ENCODE measurements around the gene CYP2A7. TPM values are rescaled to one million over a fixed set of nuclear protein-coding genes. Genes with fewer than 3 reads are reported as not detected.
"Not testable (repeated sequence)": the region's sequence is repeated elsewhere in the genome, so short reads cannot be mapped to it uniquely, and the experiment has no call there.

The CYP2A7 gene
- total and polyA plus RNA-seq, 8 donors = 0.18 to 0.49 (median 0.34) TPM; not detected in 2

DNA sequence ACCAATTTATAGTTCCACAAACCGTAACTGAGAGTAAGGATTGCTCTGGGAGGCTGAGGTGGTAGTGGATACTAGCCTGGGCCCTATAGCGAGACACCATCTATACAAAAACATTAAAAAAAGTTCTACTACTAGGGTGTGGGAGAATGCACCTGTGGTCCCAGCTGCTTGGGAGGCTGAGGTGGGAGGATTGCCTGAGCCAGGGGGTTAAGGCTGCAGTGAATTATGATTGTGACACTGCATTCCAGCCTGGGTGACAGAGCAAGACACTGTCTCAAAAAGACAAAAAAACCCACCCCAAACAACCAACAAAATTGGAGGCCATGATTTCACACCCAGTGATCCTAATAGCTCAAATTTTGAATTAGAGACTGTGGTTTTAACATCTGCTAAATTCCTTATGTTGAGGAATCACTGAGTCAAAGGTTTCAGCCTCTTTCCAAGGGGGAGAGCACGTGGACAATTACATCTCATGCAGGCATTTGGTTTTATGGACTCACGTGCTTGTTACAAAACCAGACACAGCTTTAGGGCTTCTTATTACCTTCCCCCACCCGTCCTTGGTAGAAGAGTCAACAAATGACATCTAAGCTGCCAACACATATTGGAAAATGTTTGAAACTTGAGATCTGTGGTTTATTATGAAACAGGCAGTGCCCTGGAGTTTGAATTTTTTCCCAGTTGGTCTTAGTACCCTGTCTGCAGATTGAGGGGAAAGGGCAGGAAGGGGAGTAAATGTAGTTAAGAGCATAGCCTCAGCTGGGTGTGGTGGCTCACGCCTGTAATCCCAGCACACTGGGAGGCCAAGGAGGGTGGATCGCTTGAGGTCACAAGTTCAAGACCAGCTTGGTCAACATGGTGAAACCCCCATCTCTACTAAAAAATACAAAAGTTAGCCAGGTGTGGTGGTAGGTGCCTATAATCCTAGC, 50.3 kb downstream of the CYP2A7 start:
- Histone ChIP-seq H3K36me3 (peaks cover 0 to 4% of the 10 kb centered on the region in 2 donors), H3K27ac (peak overlapping the region in 1 of 2 donors; percentile 60), H3K27me3 (no peaks in the 10 kb centered on the region), H3K4me3 (no peak overlapping the region), H3K9me3 (no peaks in the 10 kb centered on the region), H3K4me1 (peaks cover 6 to 9% of the 10 kb centered on the region in 2 donors)
- DNase-seq (peak in 2 of 4 donors; percentile 34 to 64), ATAC-seq (peak; percentile 85)
- TF ChIP-seq, protein P1, sequence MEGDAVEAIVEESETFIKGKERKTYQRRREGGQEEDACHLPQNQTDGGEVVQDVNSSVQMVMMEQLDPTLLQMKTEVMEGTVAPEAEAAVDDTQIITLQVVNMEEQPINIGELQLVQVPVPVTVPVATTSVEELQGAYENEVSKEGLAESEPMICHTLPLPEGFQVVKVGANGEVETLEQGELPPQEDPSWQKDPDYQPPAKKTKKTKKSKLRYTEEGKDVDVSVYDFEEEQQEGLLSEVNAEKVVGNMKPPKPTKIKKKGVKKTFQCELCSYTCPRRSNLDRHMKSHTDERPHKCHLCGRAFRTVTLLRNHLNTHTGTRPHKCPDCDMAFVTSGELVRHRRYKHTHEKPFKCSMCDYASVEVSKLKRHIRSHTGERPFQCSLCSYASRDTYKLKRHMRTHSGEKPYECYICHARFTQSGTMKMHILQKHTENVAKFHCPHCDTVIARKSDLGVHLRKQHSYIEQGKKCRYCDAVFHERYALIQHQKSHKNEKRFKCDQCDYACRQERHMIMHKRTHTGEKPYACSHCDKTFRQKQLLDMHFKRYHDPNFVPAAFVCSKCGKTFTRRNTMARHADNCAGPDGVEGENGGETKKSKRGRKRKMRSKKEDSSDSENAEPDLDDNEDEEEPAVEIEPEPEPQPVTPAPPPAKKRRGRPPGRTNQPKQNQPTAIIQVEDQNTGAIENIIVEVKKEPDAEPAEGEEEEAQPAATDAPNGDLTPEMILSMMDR (IDR thresholded peaks at IDR 0.05) = no peak
- intact Hi-C loops (cut with DNase I) = no loop called here

DNA sequence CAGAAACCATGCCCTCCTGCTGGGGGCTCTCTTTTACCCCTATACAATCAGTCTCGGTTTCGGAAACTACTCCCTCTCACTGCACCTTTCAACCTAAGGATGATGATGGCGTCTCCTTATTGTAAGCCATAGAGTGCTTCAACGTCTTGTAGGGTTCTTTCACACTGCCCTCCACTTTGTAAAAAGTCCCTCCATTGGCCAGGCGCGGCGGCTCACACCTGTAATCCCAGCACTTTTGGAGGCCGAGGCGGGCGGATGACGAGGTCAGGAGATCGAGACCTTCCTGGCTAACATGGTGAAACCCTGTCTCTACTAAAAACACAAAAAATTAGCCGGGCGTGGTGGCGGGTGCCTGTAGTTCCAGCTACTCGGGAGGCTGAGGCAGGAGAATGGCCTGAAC, 51.3 kb downstream of the CYP2A7 start:
- H3K4me3 ChIP-seq; H3K9me3 ChIP-seq; intact Hi-C loops (cut with DNase I); ATAC-seq; H3K27me3 ChIP-seq; H3K27ac ChIP-seq; H3K36me3 ChIP-seq: not testable (repeated sequence)
- peaks cover 6 to 14% of the 10 kb centered on the region in 2 donors for H3K4me1 ChIP-seq
- DNase-seq = peak in 1 of 4 donors; percentile 43

DNA sequence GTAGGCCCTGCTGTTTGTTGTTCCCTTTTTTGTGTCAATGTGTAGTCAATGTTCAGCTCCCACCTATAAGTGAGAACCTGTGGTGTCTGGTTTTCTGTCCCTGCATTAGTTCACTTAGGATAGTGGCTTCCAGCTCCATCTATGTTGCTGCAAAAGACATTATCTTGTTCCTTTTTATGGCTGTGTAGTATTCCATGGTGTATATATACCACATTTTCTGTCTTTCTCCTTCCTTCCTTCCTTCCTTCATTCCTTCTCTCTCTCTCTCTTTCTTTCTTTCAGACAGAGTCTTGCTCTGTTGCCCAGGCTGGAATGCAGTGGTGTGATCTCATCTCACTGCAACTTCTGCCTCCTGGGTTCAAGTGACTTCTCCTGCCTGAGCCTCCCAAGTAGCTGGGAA, 52.8 kb downstream of the CYP2A7 start:
- intact Hi-C loops (cut with DNase I) = no loop called here
- H3K27me3 ChIP-seq = no peaks in the 10 kb centered on the region
- TF ChIP-seq, protein P1 (IDR thresholded peaks at IDR 0.05) = no peak
- no peaks in the 10 kb centered on the region for H3K9me3 ChIP-seq
- DNase-seq (no peak), ATAC-seq (no peak)
- H3K36me3 ChIP-seq = peaks cover 0 to 4% of the 10 kb centered on the region in 2 donors
- no peak overlapping the region for H3K4me3 ChIP-seq
- no peak overlapping the region for H3K27ac ChIP-seq
- peaks cover 6 to 22% of the 10 kb centered on the region in 2 donors for H3K4me1 ChIP-seq

DNA sequence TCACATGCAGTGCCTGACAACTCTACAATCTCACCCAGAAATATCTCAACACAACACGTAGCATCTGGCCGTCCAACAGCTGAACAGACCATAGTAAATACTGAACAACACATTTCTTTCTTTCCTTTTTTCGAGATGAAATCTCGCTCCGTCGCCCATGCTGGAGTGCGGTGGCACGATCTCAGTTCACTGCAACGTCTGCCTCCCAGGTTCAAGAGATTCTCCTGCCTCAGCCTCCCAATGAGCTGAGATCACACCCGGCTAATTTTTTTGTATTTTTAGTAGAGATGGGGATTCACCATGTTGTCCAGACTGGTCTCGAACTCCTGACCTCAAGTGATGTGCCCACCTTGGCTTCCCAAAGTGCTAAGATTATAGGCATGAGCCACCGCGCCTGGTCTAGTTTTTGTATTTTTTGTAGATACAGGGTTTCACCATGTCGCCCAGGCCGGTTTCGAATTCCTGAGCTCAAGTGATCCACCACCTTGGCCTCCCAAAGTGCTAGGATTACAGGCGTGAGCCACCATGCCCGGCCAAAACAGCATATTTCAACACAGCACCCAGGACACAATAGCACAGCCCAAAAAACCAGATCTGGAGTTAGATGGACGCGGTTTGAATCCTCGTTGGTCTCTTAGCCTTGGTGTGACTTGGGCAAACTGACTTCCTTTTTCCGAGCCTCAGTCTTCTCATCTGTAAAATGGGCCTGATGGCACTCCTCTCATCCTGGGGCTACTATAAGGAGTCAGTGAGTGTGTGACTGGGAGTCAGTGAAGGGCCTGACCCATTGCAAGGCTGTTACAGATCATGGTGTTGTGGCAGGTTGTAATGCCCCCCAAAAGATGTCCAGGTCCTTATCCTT, 54.4 kb downstream of the CYP2A7 start:
- Histone ChIP-seq H3K4me3 (no peak overlapping the region), H3K4me1 (peaks cover 7 to 37% of the 10 kb centered on the region in 2 donors), H3K27me3 (no peaks in the 10 kb centered on the region), H3K27ac (no peak overlapping the region), H3K36me3 (peaks cover 0 to 4% of the 10 kb centered on the region in 2 donors), H3K9me3 (no peaks in the 10 kb centered on the region)
- TF ChIP-seq, protein P1 (IDR thresholded peaks at IDR 0.05) = no peak
- DNase-seq = peak in 1 of 4 donors; percentile 30
- ATAC-seq = no peak
- intact Hi-C loops (cut with DNase I) = no loop called here

DNA sequence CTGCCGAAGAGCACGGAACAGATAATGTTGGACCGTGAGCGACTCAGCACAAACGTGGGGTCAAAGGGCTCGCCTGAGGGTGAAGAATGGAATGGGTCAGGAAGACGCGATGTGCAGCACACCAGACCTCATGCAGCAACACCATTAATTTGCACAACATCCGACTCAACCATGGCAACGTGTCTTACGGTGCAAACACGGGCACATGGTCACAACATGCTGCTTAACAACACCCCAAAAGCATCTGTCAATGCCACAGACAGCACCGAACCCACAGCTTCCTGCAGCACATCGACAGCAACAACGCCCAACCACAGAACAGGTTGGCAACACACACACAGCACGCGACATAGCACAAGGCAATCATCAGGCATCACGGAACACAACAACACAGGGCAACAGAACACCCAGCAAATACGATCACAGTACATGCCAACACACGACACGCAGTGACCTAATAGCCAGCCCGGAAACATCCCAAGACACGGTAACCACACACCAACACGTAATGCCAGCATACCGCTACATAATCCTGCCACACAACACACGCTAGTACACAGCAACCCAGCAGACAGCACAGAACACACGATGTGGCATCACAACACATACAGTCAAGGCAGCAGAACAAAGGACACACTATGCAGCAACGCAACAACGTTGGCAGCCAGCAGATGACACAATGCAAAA, 55.2 kb downstream of the CYP2A7 start:
- H3K27me3 ChIP-seq; H3K4me3 ChIP-seq; H3K27ac ChIP-seq; intact Hi-C loops (cut with DNase I); H3K36me3 ChIP-seq; H3K9me3 ChIP-seq; ATAC-seq: not testable (repeated sequence)
- peak in 1 of 4 donors; percentile 39 for DNase-seq
- peaks cover 9 to 41% of the 10 kb centered on the region in 2 donors for H3K4me1 ChIP-seq

DNA sequence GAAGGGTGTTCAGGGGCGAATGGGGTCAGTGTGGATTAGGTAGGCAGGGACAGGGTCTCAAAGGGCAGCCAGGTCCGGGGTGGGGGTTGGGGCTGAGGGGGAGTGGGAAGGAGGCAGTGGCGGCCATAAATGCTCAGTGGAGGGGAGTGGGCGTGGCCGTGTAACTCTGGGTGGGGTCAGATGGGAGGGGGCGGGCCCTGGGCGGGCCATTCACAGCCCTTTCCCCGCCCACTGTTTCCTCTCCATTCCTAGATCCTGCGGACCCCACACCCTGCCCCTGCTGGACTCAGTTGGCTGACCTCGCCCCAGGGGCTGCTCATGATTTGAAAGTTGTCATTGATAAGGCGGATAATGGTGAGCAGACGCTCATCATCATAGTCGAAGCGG, 55.7 kb downstream of the CYP2A7 start:
- peaks cover 5 to 36% of the 10 kb centered on the region in 2 donors for H3K4me1 ChIP-seq
- H3K27me3 ChIP-seq; ATAC-seq; intact Hi-C loops (cut with DNase I); H3K27ac ChIP-seq; H3K36me3 ChIP-seq; H3K9me3 ChIP-seq; DNase-seq; H3K4me3 ChIP-seq: not testable (repeated sequence)

DNA sequence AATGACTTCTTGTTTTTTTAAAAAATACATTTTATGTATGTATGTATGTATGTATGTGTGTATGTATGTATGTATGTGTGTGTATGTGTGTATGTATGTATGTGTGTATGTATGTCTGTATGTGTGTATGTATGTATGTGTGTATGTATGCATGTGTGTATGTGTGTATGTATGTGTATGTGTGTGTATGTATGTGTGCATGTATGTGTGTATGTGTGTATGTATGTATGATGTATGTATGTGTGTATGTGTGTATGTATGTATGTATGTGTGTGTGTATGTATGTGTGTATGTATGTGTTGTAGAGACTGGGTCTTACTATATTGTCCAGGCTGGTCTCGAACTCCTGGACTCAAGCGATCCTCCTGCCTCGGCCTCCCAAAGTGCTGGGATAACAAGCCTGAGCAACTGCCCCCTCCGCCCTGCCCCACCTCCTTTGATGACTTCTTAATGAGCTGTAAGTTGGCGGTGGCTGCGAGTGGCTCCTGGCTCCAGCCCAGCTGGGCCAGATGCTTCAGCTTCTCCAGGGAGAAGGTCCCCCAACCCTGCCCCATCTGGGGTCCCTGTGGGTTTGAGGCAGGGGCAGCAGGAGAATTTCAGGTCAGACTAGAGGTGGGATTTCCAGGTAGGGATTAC, 56.5 kb downstream of the CYP2A7 start:
- H3K9me3 ChIP-seq; H3K36me3 ChIP-seq; H3K27ac ChIP-seq; H3K27me3 ChIP-seq; ATAC-seq; H3K4me3 ChIP-seq; intact Hi-C loops (cut with DNase I): not testable (repeated sequence)
- DNase-seq = peak in 1 of 4 donors; percentile 20
- peaks cover 3 to 36% of the 10 kb centered on the region in 2 donors for H3K4me1 ChIP-seq
